ENCODE measurements around the gene NKG7.
"Not testable (repeated sequence)": the region's sequence is repeated elsewhere in the genome, so short reads cannot be mapped to it uniquely, and the experiment has no call there.

GRCh38 chr19:51397453-51397852 lies 25.0 kb upstream of the NKG7 start:
- TF ChIP-seq EZH2 (IDR thresholded peaks at IDR 0.05); FOXP2 (optimal IDR thresholded peaks at IDR 0.05; ENCODE audit: control extremely low read depth, extremely low read length, insufficient read depth); POLR2AphosphoS5 (IDR thresholded peaks at IDR 0.05; ENCODE audit: borderline replicate concordance, low read depth, low read length): not testable (repeated sequence)

Data from SK-N-MC (cell line).